Uterus (tissue), 4 donors: Measurements from ENCODE around the gene STAMBP. TPM values are rescaled to one million over a fixed set of nuclear protein-coding genes. Genes with fewer than 3 reads are reported as not detected.

Experiments
- DNase-seq, 2 donors: peaks; one replicate each; pipeline ENCODE4 v3.0.0-alpha.2; 2019 to 2020
- H3K27ac ChIP-seq, 2 donors: fragments of 200-600 bp; sonication (generic); 1 replicate in 1 of 2; 2 replicates in 1 of 2; pipeline ENCODE4 v1.5.1; 2016 to 2018
- H3K27me3 ChIP-seq, 2 donors: fragments of 200-600 bp; sonication (generic); one replicate each; pipeline ENCODE4 v1.5.1; 2018 to 2019; ENCODE audit warnings: control low read depth in 1 of 2
- H3K36me3 ChIP-seq, 2 donors: fragments of 200-600 bp; sonication (generic); one replicate each; pipeline ENCODE4 v1.5.1; 2019; ENCODE audit warnings: control low read depth in 1 of 2
- H3K4me1 ChIP-seq, 2 donors: fragments of 200-600 bp; sonication (generic); one replicate each; pipeline ENCODE4 v1.5.1; 2018 to 2019; ENCODE audit warnings: control low read depth in 1 of 2
- H3K4me3 ChIP-seq, 2 donors: fragments of 200-600 bp; sonication (generic); 1 replicate in 1 of 2; 2 replicates in 1 of 2; pipeline ENCODE4 v1.5.1; 2018 to 2019; ENCODE audit warnings: mild to moderate bottlenecking in 1 of 2
- H3K9me3 ChIP-seq, 2 donors: fragments of 200-600 bp; sonication (generic); one replicate each; pipeline ENCODE4 v1.5.1; 2019; ENCODE audit warnings: control low read depth in 1 of 2
- POLR2A ChIP-seq, 2 donors: fragments of 450-650 bp; IDR thresholded peaks; one replicate each; pipeline ENCODE4 v1.6.1; 2016; ENCODE audit warnings: antibody characterized with exemption in 2 of 2, mild to moderate bottlenecking in 1 of 2, moderate library complexity in 1 of 2
- intact Hi-C: fragments of 100-400 bp; cut with DNase I; formaldehyde crosslinking; loops from one replicate; pipeline ENCODE4 v1.15.1; 2023; ENCODE audit warnings: low total_unique reads
- total RNA-seq, 4 donors: library from RNA; depleted of rRNA in 3 of 4; stranded (reverse); fragments of >200 nt in 3 of 4; gene quantifications; one replicate each; pipeline versions ENCODE4 v1.1.0 to v1.2.4, GENCODE V29; 2014 to 2023
- TF ChIP-seq, protein P1 (sequence below), 4 experiments: fragments of 200-600 bp in 2 of 4; fragments of 450-650 bp in 2 of 4; sonication (generic) in 2 of 4; IDR thresholded peaks; one replicate each; pipeline ENCODE4 v1.5.1; 2016 to 2019; ENCODE audit warnings: antibody characterized with exemption in 4 of 4, mild to moderate bottlenecking in 2 of 4, moderate library complexity in 1 of 4
- donor health status: DM: yes; HTN: yes; CAD: no.

Gene STAMBP
- total RNA-seq, 4 donors from 2014 or later: 31.8 to 115 (median 43.7) TPM

DNA sequence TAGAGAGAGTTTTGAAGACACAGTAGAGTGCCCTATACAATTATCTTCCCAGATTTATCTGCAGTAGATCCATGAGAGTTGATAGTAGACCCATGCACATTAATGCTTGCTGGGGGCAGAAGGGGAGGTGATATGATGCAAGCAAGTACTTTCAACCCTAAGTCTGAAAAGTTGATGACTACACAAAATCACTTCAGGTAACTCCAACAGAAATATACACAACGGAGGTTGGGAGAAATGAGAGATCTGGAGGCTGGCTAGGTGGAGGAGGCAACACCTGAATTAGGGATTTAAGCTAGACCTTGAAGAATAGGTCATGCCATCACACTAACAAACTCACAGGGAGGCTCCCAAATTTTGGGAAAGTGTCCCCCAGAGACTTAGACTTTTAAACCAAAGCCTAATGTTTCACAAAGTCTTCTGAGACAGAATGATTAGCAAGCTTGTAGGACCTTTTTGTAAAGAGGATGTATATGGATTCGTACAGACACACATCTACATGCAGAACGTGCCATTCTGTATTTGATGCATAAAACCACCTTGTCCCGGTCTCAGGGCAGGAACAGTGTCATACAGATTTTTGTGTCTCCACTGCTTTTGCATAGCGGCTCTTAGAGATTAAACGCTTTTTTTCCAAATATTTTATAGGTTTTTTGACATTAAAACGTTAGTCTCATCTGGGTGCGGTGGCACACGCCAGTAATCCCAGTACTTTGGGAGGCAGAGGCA lies 937 bp upstream of the STAMBP start:
- H3K4me1 ChIP-seq: peaks cover 0 to 3% of the 10 kb centered on the region in 2 donors
- H3K27ac ChIP-seq: peak overlapping the region; percentile 97 to 98
- intact Hi-C loops: no loop called here
- no peak for TF ChIP-seq POLR2A (IDR thresholded peaks at IDR 0.05)
- TF ChIP-seq, protein P1, sequence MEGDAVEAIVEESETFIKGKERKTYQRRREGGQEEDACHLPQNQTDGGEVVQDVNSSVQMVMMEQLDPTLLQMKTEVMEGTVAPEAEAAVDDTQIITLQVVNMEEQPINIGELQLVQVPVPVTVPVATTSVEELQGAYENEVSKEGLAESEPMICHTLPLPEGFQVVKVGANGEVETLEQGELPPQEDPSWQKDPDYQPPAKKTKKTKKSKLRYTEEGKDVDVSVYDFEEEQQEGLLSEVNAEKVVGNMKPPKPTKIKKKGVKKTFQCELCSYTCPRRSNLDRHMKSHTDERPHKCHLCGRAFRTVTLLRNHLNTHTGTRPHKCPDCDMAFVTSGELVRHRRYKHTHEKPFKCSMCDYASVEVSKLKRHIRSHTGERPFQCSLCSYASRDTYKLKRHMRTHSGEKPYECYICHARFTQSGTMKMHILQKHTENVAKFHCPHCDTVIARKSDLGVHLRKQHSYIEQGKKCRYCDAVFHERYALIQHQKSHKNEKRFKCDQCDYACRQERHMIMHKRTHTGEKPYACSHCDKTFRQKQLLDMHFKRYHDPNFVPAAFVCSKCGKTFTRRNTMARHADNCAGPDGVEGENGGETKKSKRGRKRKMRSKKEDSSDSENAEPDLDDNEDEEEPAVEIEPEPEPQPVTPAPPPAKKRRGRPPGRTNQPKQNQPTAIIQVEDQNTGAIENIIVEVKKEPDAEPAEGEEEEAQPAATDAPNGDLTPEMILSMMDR (IDR thresholded peaks at IDR 0.05): no peak
- DNase-seq: no peak
- no peaks in the 10 kb centered on the region for H3K27me3 ChIP-seq
- no peaks in the 10 kb centered on the region for H3K9me3 ChIP-seq
- H3K4me3 ChIP-seq: peak overlapping the region; percentile 82 to 90
- no peaks in the 10 kb centered on the region for H3K36me3 ChIP-seq

DNA sequence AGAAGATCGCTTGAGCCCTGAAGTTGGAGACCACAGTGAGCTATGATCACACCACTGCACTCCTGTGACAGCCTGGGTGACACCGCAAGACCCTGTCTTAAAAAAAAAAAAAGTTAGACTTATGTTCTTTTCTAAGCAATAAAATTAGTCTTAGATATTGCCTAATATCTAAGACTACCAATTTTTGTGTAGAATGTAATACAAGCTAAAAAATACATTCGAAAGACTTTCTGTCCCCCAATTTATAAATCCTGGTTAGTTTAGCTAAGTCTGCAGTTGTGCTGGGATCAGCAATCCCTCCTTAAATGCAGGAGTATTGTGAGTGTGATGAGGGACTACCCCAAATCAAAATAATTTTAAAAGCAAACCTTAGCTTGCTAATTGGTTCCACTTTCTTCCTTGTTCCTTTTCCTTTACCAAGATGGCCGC lies 358 bp upstream of the STAMBP start:
- Histone ChIP-seq H3K9me3 (no peaks in the 10 kb centered on the region), H3K27me3 (no peaks in the 10 kb centered on the region), H3K4me1 (peaks cover 0 to 5% of the 10 kb centered on the region in 2 donors), H3K27ac (peak overlapping the region; percentile 97 to 98), H3K4me3 (peak overlapping the region; percentile 82 to 90), H3K36me3 (no peaks in the 10 kb centered on the region)
- no peak for DNase-seq
- intact Hi-C loops: no loop called here
- TF ChIP-seq, protein P1 (IDR thresholded peaks at IDR 0.05): no peak
- no peak for TF ChIP-seq POLR2A (IDR thresholded peaks at IDR 0.05)

DNA sequence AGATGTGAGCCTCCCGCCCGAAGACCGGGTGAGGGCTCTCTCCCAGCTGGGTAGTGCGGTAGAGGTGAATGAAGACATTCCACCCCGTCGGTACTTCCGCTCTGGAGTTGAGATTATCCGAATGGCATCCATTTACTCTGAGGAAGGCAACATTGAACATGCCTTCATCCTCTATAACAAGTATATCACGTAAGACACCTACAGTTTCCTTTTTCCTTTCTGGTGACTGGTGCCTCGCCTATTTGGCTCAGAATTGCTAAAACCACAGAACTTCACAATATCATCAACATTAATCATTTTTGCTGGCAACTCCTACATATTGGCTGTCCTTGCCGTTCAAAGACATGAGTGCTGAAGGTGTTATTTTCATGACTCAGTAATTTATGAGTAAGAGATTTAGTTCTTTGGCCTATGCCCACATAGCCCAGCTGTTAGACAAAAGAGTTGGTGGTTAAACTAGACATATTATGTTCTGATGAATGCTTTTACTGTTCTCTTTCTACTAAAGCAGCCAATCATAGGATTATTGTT lies 2.2 kb downstream of the STAMBP start:
- no peak for DNase-seq
- intact Hi-C loops: no loop called here
- H3K27me3 ChIP-seq: no peaks in the 10 kb centered on the region
- no peak overlapping the region for H3K27ac ChIP-seq
- peaks cover 0 to 5% of the 10 kb centered on the region in 2 donors for H3K4me1 ChIP-seq
- no peaks in the 10 kb centered on the region for H3K36me3 ChIP-seq
- no peak overlapping the region for H3K4me3 ChIP-seq
- no peaks in the 10 kb centered on the region for H3K9me3 ChIP-seq
- TF ChIP-seq POLR2A (IDR thresholded peaks at IDR 0.05): no peak
- TF ChIP-seq, protein P1 (IDR thresholded peaks at IDR 0.05): no peak

DNA sequence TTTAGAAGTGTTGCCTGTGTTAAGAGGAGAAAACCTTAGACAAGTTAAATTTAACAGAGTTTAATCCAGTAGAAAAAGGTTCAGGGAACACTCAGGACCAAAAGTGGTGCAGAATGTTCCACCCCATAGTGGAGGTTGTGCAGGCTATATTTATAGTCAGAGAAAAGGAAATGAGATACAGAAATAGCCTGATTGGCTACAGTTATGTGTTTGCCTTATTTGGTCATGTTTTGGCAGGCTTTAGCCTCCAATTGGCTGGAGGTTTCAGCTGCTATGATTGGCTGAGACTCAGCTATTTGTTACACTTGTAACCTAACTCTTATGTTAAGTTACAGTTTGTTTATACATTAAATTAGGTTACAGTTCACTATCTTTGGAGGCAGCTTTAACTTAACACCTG lies 4.2 kb downstream of the STAMBP start:
- peaks cover 0 to 7% of the 10 kb centered on the region in 2 donors for H3K4me1 ChIP-seq

More for the DNA sequence above, 4.2 kb downstream of the STAMBP start:
- no peaks in the 10 kb centered on the region for H3K36me3 ChIP-seq
- H3K27ac ChIP-seq: no peak overlapping the region
- no peaks in the 10 kb centered on the region for H3K27me3 ChIP-seq
- H3K4me3 ChIP-seq: no peak overlapping the region
- H3K9me3 ChIP-seq: no peaks in the 10 kb centered on the region
- intact Hi-C loops: no loop called here
- no peak for DNase-seq
- TF ChIP-seq POLR2A (IDR thresholded peaks at IDR 0.05): no peak
- TF ChIP-seq, protein P1 (IDR thresholded peaks at IDR 0.05): no peak
